Measurements from ENCODE around the gene CSNK2A2.

- no peak for TF ChIP-seq ZNF274 (IDR thresholded peaks at IDR 0.05; ENCODE audit: low read depth, low read length)
- no peak for TF ChIP-seq YY1 (IDR thresholded peaks at IDR 0.05; ENCODE audit: insufficient read depth, insufficient read length)
Measured at GRCh38 chr16:58176608-58177352, 21.1 kb downstream of the CSNK2A2 start.
